NCI-H2227 (cell line): Measurements from ENCODE around the gene MNX1.

ENCODE experiments used
- DNase-seq: peaks from one replicate; lab custom pipeline; 2025; ENCODE audit not compliant: unreplicated experiment; lab: John Stamatoyannopoulos, UW

MNX1 gene

DNA sequence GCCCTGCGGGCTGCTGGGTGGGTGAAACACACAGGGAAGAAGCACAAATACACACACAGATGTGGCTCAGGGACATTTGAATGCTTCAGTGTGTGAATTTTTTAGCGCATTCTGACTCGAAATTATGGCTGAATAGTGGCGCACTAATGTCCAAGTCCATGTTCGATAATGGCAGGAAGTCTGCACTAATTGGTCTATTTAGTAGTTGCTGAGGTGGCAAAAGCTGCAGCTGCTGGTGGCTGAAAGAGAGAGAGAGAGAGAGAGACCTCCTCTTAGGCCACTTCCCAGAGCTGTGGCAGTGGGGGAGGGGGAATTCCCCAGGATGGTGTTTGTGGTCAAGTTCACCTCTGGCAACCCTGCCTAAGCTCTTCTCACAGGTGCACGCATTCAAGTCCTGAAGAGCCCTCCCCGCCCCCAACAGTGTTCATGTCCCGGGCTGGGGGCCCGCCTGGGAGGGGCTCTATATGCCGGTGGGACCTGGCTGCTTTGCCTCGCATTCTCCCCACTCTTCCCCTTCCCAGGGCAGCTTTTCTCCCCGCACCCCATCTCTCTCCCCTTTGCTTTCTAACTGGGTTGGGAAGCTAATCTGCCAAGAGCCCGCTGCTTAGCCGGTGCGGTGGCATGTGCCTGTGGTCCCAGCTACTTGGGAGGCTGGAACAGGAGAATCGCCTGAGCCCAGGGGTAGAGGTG is 6.0 kb upstream of the MNX1 start:
- no peak for DNase-seq

DNA sequence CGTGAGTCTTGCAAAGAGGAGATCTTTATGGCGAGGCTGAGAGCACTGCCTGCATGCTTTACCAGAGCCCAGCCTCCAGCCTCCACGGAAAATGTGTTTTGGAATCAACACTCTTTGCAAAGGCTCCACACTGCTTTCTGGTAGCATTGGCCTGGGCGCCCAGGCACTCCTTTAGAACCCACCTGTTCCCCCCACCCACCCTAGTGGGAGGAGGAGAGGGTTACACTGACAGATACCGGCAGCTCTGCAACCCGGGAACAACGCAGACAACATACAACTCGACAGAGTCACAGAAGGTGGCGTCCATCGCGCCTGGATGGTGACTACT is 5.5 kb upstream of the MNX1 start:
- no peak for DNase-seq

- DNase-seq = no peak
These were observed 4.4 kb upstream of the MNX1 start for GRCh38 chr7:157014635-157015555.

DNA sequence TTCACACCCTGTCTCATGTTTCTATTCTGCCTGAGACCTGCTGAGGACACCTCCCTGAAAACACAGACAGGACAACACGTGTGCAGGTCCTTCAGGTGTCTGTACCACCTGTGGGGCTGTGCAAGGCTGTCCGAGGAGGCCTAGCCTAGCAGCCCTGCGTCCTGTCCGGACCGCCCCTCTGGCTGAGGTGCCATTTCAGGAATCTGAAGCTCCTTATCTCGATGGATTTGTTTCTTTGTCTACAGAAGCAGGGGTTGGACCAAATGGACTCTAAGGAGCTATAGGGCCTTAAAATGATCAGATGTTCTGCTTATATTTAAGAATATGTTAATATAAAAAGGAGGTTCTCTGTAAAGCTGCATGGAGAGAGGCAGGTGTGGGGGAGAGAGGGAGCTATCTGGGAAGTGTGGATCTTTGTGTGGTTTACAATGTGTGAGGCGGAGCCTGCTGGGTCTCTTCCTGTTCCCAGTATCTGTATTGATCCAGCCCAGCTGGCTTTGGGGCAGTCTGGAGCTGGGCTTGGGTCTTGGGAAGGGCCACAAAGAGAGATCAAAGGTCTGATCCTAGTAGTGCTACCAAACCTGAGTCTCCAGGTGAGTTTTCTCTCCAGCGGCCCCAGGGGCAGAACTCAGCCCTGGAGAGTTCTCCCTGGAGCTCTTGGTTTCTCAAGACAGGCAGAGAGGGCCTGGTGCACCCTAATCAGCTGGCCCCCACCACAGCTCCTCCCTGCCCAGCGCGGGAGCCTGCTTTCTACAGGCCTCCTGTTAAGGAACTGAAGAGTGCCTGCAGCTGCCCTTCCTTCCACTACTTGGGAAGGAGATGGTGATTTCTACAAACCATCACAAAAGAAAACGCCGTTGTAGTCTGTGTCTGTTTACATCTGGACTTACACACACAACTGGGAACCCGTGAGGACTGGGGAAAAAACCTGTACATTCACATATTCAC is 3.4 kb upstream of the MNX1 start:
- no peak for DNase-seq

DNA sequence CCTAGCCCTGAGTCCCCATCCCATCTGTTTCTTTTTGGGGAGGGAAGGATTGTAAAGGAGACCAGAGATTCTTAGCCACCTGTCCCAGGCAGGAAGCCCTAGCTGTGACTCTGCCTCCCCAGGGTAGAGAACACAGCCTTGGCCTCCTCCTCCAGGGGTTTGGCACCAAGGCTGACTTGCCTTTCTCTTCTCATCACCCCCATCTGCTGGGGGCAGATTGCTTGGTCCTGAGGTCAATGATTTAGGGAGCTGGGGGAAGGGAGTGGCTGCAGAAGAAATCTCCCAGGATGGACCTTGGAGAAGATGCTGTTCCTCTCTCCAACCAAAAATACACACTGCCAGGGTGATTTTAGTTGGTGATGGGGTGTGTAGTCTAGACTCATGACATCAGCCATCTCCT is 2.6 kb upstream of the MNX1 start:
- DNase-seq = no peak

- no peak for DNase-seq
These were observed 1.7 kb upstream of the MNX1 start for GRCh38 chr7:157012113-157012547.

DNA sequence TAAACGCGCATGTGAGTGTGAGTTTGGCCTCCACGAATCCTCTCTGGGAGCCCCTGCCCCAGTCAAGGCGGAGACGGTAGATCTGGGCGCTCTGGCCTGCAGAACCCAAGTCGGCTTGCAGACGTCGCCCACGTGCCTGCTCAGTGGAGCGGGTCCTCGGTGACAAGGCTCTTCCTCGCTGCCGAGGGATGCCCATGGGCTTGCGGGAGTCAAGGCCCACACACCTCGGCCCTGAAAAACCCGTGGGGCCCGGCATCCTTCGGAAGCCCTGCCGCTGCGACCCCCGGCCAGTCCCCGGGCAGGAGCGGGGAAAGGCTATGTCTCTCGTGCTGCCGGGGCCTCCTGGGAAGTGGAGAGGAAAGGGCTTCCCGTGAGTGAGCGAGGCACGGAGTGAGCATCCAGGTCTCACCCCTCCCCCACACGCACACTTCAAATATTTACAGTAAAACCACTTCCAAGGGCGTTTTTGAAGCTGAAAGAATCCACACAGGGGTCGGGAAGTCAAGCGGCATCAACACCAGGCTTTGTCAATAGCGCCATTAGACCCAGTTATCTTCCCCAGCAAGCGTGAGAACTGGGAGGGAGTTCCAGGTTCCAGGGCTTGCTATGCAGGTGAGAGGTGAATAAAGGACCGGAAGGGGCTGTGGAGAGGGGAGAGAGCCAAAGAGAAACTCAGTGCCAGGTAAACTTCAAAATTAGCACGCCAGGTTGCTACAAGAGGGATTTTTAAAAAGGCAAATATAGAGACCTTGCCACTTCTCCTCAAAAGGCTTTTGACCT is 1.1 kb upstream of the MNX1 start:
- no peak for DNase-seq

DNA sequence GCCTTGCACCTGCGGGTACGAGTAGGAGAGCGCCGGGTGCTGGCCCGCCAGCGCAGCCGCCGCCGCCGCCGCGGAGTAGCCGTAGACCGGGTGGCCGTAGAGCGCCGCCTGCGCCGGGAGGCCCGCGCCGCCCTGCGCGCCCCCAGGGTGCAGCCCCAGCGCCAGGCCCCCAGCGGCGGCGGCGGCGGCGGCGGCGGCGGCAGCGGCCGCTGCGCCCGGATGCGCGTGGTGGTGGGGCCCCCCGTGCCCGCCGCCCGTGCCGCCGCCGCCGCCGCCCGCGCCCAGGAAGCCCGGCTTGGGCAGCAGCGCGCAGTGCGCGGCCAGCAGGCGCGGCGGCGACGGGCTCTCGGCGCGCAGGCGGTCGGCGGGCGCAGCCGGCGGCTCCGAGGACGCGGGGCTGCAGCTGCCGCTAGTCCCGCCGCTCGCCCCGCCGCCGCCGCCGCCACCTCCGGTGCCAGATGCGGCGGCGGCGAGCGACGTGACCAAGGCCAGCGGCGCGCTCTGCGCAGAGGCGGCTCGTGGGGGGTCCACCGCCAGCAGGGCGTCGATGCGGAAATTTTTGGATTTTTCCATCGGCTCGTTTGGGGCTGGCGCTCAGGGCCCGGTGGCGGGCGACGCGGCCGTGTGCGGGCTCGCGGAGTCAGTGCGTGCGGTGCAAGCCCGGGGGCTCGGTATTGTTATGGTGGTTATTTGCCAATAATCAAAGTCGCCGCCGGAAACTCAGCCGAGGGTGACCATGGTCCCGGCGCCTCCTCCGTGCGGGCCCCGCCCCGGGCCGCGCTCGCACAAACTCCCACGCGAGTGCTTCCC is 480 bp downstream of the MNX1 start:
- DNase-seq = peak; percentile 31

DNA sequence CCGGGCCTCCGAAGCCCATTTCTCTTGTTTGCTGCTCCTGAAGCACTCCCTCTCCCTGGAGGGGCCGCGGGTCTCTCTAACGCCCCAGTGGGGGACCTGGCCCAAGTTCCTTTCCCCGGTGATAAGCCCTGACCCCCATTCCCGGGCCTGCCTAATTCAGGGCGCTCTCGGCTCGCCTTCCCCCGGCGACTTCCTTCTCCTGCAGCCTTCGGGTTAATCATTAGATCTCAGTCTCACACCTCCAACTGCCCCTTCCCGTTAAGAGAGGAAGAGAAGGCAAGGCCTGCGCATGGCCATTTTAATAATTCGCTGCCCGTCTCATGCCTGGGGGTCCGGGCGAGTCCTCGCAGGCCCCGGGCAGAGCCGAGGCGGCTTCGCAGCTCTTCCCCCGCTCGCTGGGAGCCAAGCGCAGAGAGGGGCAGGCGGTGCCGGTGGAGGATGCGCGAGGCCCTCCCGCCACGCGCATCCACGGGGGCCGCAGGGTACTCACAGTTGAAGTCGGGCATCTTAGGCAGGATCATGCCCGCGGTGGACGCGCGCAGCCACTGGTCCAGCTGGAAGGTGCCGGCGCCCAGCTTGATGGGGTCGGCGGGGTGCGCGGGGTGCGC is 1.2 kb downstream of the MNX1 start:
- DNase-seq = peak; percentile 24

DNA sequence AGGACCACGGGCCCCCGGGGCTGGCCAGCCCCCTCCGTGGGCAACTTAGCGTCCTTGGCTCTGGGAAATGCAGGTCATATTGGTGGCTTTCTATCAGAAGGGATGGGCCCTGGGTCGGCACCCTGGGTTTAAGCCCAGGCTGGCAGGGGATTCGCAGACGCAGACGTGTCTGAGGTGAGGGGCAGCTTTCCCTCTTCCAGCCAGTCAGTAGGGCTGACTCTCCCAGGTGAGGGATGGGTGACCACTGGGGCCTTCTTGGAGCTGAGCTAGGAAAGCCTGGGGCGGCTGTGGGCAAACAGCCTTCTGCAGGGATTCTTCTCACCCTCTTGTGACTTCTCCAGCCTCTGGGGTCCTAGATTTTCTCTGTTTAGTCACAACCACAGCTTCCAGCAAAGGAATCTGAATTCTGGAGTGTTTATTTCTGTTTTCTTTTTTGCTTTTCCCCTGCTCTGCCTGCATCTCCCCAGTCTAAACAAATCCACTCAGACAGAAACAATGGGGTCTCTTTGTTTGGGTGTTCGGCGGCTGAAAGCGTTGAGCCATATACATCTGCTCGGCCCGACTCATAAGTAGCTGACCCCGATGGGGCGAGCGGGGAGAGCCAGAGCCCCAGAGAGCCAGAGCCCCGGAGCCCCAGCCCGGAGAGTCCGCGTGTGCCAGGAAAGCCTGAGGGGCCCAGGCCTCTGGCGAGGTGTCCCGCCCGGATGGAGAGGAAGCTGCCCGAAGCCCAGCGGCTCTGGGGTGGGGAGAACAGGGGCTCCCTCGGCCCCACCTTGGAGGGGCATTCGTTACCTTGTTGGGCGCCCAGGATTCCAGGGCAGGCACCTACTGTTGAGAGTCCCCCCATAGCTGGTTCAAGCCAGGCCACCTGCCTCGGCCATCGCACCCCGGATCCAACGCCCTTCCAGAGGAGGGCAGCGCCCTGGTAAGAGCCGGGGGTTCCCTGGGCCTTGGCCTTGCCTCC is 2.0 kb downstream of the MNX1 start:
- no peak for DNase-seq

DNA sequence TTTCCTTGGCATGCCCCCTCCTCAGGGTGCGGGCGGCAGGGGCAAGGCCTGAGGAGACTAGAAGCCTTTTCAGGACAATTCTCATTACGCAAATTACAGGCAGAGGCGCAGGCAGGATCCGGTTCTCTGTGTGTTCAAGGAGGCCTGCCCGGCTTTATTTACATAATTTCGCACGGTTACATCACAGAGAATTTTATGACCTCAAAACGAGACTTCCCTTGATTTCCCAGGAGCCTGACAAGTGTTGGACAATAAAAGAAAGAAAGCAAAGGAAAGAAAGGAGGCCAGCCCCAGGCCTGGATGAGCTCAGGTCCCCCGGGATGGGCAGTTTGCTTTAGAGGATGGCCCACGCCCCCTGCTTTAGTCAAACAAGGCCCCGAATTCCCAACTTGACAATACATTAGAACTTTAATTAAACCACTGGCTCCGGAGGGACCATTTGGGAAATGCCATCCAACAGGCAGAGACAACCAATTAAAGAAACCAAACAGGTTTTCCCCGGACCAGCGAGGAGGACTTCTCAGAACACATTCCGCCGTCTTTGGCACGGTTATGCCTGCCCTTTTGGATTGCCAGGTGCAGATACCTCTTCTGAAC is 2.9 kb downstream of the MNX1 start:
- DNase-seq = no peak

GRCh38 chr7:157006829-157007469 is 3.5 kb downstream of the MNX1 start:
- no peak for DNase-seq

DNA sequence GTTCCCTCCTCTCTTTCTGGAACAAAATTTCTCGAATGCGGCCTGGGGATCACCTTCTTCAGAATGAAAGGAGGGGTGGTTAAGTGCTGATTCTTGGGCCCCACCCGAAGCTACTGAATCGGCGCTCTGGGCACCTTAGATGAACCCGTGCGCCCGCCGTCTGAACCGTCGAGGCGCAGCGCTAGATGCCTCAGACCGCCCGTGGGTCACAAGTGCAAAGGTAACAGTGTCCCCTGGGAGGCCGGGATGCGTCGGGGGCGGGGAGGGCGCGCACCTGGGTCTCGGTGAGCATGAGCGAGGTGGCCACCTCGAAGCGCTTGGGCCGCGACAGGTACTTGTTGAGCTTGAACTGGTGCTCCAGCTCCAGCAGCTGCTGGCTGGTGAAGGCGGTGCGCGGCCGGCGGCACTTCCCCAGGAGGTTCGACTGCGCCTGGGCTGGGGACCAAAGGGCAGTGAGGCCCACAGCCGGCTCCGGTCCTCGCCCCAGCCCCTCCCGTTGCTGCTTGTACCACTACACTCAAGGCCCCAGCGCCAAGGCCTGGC is 4.2 kb downstream of the MNX1 start:
- DNase-seq = no peak

DNA sequence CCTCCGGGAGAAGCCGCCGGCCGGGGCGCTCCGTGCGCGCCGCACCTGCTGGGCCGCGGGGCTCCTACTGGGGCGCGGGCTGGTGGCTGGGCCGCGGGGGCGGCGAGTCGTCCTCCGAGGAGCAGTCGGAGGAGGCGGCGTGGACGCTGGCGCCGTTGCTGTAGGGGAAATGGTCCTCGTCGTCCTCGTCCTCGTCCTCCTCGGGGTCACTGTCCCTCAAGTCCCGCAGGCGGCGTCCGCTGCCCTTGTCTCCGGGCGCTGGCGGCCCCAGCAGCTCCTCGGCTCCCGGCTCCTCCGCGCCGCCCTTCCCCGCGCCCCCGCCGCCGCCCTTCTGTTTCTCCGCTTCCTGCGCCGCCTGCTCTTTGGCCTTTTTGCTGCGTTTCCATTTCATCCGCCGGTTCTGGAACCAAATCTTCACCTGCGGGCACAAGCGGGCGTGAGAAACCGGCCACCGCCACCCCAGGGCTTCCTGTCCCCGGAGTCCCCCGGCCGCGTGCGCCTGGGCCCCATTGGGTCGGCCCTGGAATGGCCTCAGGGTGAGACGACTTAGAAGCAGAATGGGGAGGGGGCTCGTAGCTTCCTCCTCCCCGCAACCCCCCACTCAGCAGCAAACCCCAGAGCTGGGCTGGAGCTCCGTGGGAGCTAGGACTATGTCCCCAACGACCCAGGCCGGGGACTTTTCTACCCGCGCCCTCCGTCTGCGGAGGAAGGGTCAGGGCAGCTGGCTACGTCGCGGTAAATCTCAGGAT is 4.8 kb downstream of the MNX1 start:
- DNase-seq = no peak

- no peak for DNase-seq
These were observed 5.7 kb downstream of the MNX1 start for GRCh38 chr7:157004521-157005455.
